Psoas muscle (tissue), 8 donors: ENCODE results near the gene ABLIM2. TPM values are rescaled to one million over a fixed set of nuclear protein-coding genes. Genes with fewer than 3 reads are reported as not detected.
A peak's percentile ranks its signal among the peaks of the same experiment; 100 is the strongest.

Experiments used
- ATAC-seq, 4 donors: fragments of 200-7000 bp; cut with Tn5 transposase; one replicate each; pipeline ENCODE4 v1.9.1; 2020; ENCODE audit warnings: moderate library complexity in 3 of 4, mild to moderate bottlenecking in 2 of 4
- DNase-seq, 2 donors: peaks; one replicate each; pipeline ENCODE4 v3.0.0-alpha.2; 2020
- H3K27ac ChIP-seq: fragments of 200-600 bp; one replicate; pipeline ENCODE4 v1.8.0; 2022
- H3K27me3 ChIP-seq, 3 donors: fragments of 200-600 bp in 1 of 3; one replicate each; pipeline versions ENCODE4 v1.6.1 to v1.8.0; 2013 to 2022; ENCODE audit warnings: low read length in 2 of 3, mild to moderate bottlenecking in 2 of 3, moderate library complexity in 1 of 3; ENCODE audit not compliant: insufficient read depth in 3 of 3
- H3K36me3 ChIP-seq, 2 donors: fragments of 200-600 bp in 1 of 2; one replicate each; pipeline versions ENCODE4 v1.6.1 to v1.8.0; 2013 to 2022; ENCODE audit warnings: low read depth in 1 of 2, mild to moderate bottlenecking in 1 of 2, moderate library complexity in 1 of 2; ENCODE audit not compliant: insufficient read depth in 1 of 2
- H3K4me1 ChIP-seq: fragments of 200-600 bp; one replicate; pipeline ENCODE4 v1.8.0; 2022
- H3K4me3 ChIP-seq: fragments of 200-600 bp; one replicate; pipeline ENCODE4 v1.8.0; 2022; ENCODE audit warnings: mild to moderate bottlenecking
- H3K9me3 ChIP-seq: fragments of 200-600 bp; one replicate; pipeline ENCODE4 v1.8.0; 2022
- CTCF ChIP-seq: fragments of 200-600 bp; IDR thresholded peaks from one replicate; pipeline ENCODE4 v1.8.0; 2022; ENCODE audit warnings: antibody characterized with exemption
- WGBS, 3 donors: extraction: QIAGEN DNeasy Blood & Tissue Kit; methylation state at CpG; one replicate each; pipeline versions ENCODE4 v1.1.6 to v1.1.7; 2013; 5-methylcytosine and 5-hydroxymethylcytosine counted together
- intact Hi-C, 2 donors: fragments of 100-400 bp; cut with DNase I; formaldehyde crosslinking; loops; one replicate each; pipeline versions ENCODE4 v1.11.0 to v1.14.2; 2022
- polyA plus RNA-seq, 3 donors: library from polyadenylated mRNA; stranded (reverse); fragments of 200-250 nt; gene quantifications; one replicate each; pipeline ENCODE4 v1.2.3, GENCODE V29; 2013
- total RNA-seq, 4 donors: library from RNA; stranded (reverse); fragmentation: NEBNext Ultra II Directional in 2 of 4; extraction: Animal tissue kit (Norgen Biotek cat#: 25700) in 2 of 4; gene quantifications; one replicate each; pipeline versions ENCODE4 v1.2.1 to v1.2.4, GENCODE V29; 2021 to 2023
- donor health status: healthy with polysubstance abuse.
- donor health status: DM: no; HTN: no; CAD: no; lungs with moderate emphysema.
- donor health status: Bipolar disorder and iron deficiency.
- donor health status: healthy.
- donor health status: DM: yes; HTN: yes; CAD: no.
- donor health status: DM: no; HTN: no; CAD: no.
- donor health status: DM: no; HTN: no; CAD: no.
- donor health status: DM: yes; HTN: yes; CAD: no.

The ABLIM2 gene
- total and polyA plus RNA-seq, 7 donors: 82.2 to 956 (median 292) TPM

- Histone ChIP-seq H3K27me3 (no peaks in the 10 kb centered on the region), H3K4me1 (no peaks in the 10 kb centered on the region), H3K4me3 (no peak overlapping the region), H3K9me3 (no peaks in the 10 kb centered on the region), H3K27ac (no peak overlapping the region), H3K36me3 (peaks cover 0 to 92% of the 10 kb centered on the region in 2 donors)
- ATAC-seq (no peak), DNase-seq (peak; percentile 13 to 46)
- 84 to 87% (median 86%) methylated on average over 29 of the region's 29 CpGs for WGBS, 3 donors
- no peak for TF ChIP-seq CTCF
- intact Hi-C loops: no loop called here
Measured at GRCh38 chr4:8081621-8082516, 76.7 kb downstream of the ABLIM2 start.

GRCh38 chr4:8081171-8081570 is 77.4 kb downstream of the ABLIM2 start:
- peaks cover 0 to 89% of the 10 kb centered on the region in 2 donors for H3K36me3 ChIP-seq
- no peaks in the 10 kb centered on the region for H3K27me3 ChIP-seq
- no peak overlapping the region for H3K4me3 ChIP-seq
- TF ChIP-seq CTCF: no peak
- 76 to 86% (median 84%) methylated on average over 8 to 11 of the region's 11 CpGs for WGBS, 3 donors
- ATAC-seq: no peak
- no peak overlapping the region for H3K27ac ChIP-seq
- DNase-seq: peak; percentile 12 to 51
- no peaks in the 10 kb centered on the region for H3K4me1 ChIP-seq
- intact Hi-C loops: no loop called here
- no peaks in the 10 kb centered on the region for H3K9me3 ChIP-seq

GRCh38 chr4:8080754-8081065 is 77.9 kb downstream of the ABLIM2 start:
- ATAC-seq: no peak
- Histone ChIP-seq H3K4me1 (no peaks in the 10 kb centered on the region), H3K27me3 (no peaks in the 10 kb centered on the region), H3K36me3 (peaks cover 0 to 89% of the 10 kb centered on the region in 2 donors), H3K9me3 (no peaks in the 10 kb centered on the region), H3K4me3 (no peak overlapping the region), H3K27ac (no peak overlapping the region)
- WGBS, 3 donors: 63 to 79% (median 73%) methylated on average over 5 of the region's 5 CpGs
- DNase-seq: peak; percentile 13 to 36
- intact Hi-C loops: no loop called here
- no peak for TF ChIP-seq CTCF

- TF ChIP-seq CTCF: no peak
- H3K4me1 ChIP-seq: no peaks in the 10 kb centered on the region
- intact Hi-C loops: no loop called here
- H3K27ac ChIP-seq: no peak overlapping the region
- peaks cover 0 to 91% of the 10 kb centered on the region in 2 donors for H3K36me3 ChIP-seq
- WGBS, 3 donors: 49 to 63% (median 56%) methylated on average over 21 of the region's 21 CpGs
- no peaks in the 10 kb centered on the region for H3K27me3 ChIP-seq
- H3K4me3 ChIP-seq: no peak overlapping the region
- ATAC-seq (no peak), DNase-seq (peak; percentile 19 to 59)
- H3K9me3 ChIP-seq: no peaks in the 10 kb centered on the region
Measured at GRCh38 chr4:8079916-8080753, 78.5 kb downstream of the ABLIM2 start.
